ENCODE results near the gene MPPED2.

MPPED2 gene

DNA sequence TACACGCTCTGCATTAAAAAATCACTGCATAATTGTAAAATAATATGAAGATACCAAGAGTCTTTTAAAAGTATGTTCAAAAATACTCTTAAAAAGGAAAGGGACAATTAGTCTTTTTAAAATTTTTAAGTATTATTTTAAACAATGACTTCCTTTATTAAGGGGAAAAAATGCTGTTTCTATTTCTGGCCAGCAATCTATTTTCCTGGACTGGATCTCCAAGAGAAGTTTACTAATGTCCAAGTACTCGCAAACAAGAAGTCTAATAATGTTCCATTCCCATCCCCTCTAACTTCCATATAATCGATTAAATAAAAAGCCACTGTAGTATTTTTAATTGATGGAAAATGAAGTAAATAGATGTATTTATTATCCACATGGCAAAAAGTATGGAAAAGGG, 123.7 kb downstream of the MPPED2 start:
- H3K4me3 ChIP-seq (ENCODE audit: low read depth, low read length) = no peak overlapping the region
- H3K4me1 ChIP-seq = no peaks in the 10 kb centered on the region
- no peaks in the 10 kb centered on the region for H3K36me3 ChIP-seq
- DNase-seq = no peak
- H3K9me3 ChIP-seq = no peaks in the 10 kb centered on the region
- no peaks in the 10 kb centered on the region for H3K27me3 ChIP-seq
- TF ChIP-seq, protein P1, sequence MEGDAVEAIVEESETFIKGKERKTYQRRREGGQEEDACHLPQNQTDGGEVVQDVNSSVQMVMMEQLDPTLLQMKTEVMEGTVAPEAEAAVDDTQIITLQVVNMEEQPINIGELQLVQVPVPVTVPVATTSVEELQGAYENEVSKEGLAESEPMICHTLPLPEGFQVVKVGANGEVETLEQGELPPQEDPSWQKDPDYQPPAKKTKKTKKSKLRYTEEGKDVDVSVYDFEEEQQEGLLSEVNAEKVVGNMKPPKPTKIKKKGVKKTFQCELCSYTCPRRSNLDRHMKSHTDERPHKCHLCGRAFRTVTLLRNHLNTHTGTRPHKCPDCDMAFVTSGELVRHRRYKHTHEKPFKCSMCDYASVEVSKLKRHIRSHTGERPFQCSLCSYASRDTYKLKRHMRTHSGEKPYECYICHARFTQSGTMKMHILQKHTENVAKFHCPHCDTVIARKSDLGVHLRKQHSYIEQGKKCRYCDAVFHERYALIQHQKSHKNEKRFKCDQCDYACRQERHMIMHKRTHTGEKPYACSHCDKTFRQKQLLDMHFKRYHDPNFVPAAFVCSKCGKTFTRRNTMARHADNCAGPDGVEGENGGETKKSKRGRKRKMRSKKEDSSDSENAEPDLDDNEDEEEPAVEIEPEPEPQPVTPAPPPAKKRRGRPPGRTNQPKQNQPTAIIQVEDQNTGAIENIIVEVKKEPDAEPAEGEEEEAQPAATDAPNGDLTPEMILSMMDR (IDR thresholded peaks at IDR 0.05; ENCODE audit: low read depth, low read length) = no peak

DNA sequence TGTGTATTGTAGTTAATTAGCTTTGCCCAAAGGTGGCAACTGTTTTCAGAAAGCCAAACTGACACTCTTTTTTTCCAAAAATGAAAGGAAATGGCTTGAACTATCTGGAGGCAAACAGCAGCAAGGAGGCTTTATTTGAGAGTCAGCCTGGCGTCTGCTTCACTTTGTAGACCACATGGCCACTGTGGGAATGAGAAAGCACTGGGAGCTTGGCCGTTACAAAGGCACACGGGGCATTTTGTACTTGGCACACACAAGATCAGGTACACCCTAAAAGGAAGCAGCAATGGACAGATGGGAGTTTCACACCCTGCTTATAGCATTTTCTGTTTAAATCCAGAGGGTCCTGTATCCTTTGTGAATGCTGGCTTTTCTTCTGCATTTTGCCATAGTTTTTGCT, 126.3 kb downstream of the MPPED2 start:
- Histone ChIP-seq H3K9me3 (no peaks in the 10 kb centered on the region), H3K36me3 (no peaks in the 10 kb centered on the region), H3K4me1 (no peaks in the 10 kb centered on the region), H3K27me3 (no peaks in the 10 kb centered on the region), H3K4me3 (ENCODE audit: low read depth, low read length) (no peak overlapping the region)
- TF ChIP-seq, protein P1 (IDR thresholded peaks at IDR 0.05; ENCODE audit: low read depth, low read length) = no peak
- no peak for DNase-seq

DNA sequence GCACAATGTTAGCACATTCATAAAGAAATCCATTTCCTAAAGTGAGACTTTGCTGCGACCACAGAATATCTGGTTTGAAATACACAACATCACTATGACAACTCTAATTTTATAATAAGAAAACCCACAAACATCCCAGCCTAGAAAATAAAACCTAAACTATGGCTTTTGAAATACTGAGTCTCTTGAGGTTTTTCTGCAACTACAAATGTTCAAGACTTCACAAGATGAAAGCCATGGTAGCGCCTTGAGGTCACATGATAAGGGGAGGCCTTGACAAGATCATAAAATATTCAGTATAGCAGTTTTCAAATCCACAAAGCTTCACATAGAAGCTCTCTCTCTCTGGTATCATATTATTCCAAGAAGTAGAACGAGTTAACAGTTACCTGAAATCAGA, 126.8 kb downstream of the MPPED2 start:
- DNase-seq = no peak
- no peak overlapping the region for H3K4me3 ChIP-seq (ENCODE audit: low read depth, low read length)
- TF ChIP-seq, protein P1 (IDR thresholded peaks at IDR 0.05; ENCODE audit: low read depth, low read length) = no peak
- H3K27me3 ChIP-seq = no peaks in the 10 kb centered on the region
- H3K9me3 ChIP-seq = no peaks in the 10 kb centered on the region
- H3K4me1 ChIP-seq = no peaks in the 10 kb centered on the region
- no peaks in the 10 kb centered on the region for H3K36me3 ChIP-seq

DNA sequence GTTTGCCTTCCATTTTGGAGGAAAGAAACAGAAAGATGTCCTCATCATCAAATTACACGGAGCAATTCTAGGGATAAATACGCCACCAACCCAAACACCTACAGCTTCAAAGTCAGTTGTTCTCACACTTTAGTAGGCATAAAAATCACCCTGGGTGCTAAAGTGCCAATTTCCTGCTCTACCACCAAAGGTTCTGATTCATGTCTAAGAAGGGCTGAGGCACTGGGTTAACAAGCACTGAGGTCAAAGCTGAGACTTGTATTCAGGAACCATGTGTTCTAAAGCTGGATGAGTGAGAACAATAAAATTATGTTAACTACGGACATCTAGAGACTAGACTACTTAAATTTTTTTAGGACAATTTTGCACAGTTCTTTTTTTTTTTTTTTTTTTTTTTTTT, 127.6 kb downstream of the MPPED2 start:
- Histone ChIP-seq H3K9me3 (no peaks in the 10 kb centered on the region), H3K4me1 (no peaks in the 10 kb centered on the region), H3K27me3 (no peaks in the 10 kb centered on the region), H3K36me3 (no peaks in the 10 kb centered on the region), H3K4me3 (ENCODE audit: low read depth, low read length) (no peak overlapping the region)
- TF ChIP-seq, protein P1 (IDR thresholded peaks at IDR 0.05; ENCODE audit: low read depth, low read length) = no peak
- DNase-seq = no peak

DNA sequence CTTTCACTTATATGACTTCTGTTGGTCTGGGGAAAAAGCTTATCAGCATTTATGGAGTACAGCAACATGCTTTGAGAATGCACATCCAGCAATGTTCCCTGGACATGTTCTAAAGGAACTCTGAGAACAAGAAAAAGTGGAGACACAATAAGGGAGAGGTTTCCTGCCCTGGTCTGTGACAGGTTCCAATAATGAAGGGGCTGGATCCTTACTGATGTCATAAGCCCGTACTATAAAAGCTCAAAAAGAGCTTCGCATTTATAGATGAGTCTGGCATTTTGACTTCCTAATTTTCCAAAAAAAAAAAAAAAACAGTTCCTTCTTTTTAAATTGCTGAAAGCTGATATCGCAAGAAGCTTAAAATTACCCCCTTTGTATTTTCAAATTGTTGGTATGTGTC, 129.1 kb downstream of the MPPED2 start:
- TF ChIP-seq, protein P1 (IDR thresholded peaks at IDR 0.05; ENCODE audit: low read depth, low read length) = no peak
- H3K4me1 ChIP-seq = no peaks in the 10 kb centered on the region
- no peaks in the 10 kb centered on the region for H3K27me3 ChIP-seq
- no peaks in the 10 kb centered on the region for H3K36me3 ChIP-seq
- no peaks in the 10 kb centered on the region for H3K9me3 ChIP-seq
- no peak overlapping the region for H3K4me3 ChIP-seq (ENCODE audit: low read depth, low read length)
- no peak for DNase-seq

DNA sequence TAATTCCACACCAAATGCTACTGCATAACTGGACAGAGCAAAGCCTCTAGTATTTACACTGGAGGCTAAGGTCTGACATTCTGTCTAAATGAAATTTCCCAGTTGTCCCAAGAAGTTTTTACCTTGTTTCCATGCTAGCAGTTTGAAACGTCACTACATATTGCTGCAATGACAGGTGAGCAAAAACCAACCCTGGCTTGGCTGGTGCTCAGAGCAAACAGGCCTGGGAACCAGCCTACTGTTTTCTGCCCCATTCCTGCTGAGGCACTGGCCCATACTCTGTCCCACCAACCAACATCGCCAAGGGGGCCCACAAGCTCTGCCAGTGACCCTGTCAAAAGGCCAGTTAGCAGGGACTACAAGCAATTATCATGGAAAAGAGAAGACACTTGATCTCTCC, 131.1 kb downstream of the MPPED2 start:
- Histone ChIP-seq H3K27me3 (no peaks in the 10 kb centered on the region), H3K4me3 (ENCODE audit: low read depth, low read length) (no peak overlapping the region), H3K4me1 (no peaks in the 10 kb centered on the region), H3K9me3 (no peaks in the 10 kb centered on the region), H3K36me3 (no peaks in the 10 kb centered on the region)
- DNase-seq = no peak
- TF ChIP-seq, protein P1 (IDR thresholded peaks at IDR 0.05; ENCODE audit: low read depth, low read length) = no peak

All from BE2C (cell line).